Amygdala (tissue), 56 donors: ENCODE data around the gene TMEM221.

Experiments
- DNase-seq, 56 donors: peaks; one replicate each; lab custom pipeline; 2025; lab: John Stamatoyannopoulos, UW

The TMEM221 gene

GRCh38 chr19:17447704-17448130 is 751 bp downstream of the TMEM221 start:
- DNase-seq, result no peak

- DNase-seq, result no peak
Observed at GRCh38 chr19:17445526-17446165, 2.8 kb downstream of the TMEM221 start.

GRCh38 chr19:17441241-17442021 is 7.0 kb downstream of the TMEM221 start:
- peak in 5 of 56 donors; percentile 3 to 23 (median 6) for DNase-seq

GRCh38 chr19:17436874-17437267 is 11.6 kb downstream of the TMEM221 start:
- DNase-seq, result no peak

GRCh38 chr19:17436094-17436873 is 12.2 kb downstream of the TMEM221 start:
- no peak for DNase-seq

- DNase-seq, result no peak
Observed at GRCh38 chr19:17435218-17435617, 13.2 kb downstream of the TMEM221 start.

GRCh38 chr19:17431417-17431816 is 17.1 kb downstream of the TMEM221 start:
- no peak for DNase-seq

- peak in 1 of 56 donors; percentile 4 for DNase-seq
Observed at GRCh38 chr19:17429641-17430113, 18.8 kb downstream of the TMEM221 start.

GRCh38 chr19:17424743-17425365 is 23.6 kb downstream of the TMEM221 start:
- peak in 20 of 56 donors; percentile 1 to 73 (median 26) for DNase-seq

- no peak for DNase-seq
Observed at GRCh38 chr19:17423429-17424208, 24.8 kb downstream of the TMEM221 start.

- no peak for DNase-seq
Observed at GRCh38 chr19:17421942-17422341, 26.5 kb downstream of the TMEM221 start.

- DNase-seq, result peak in 10 of 56 donors; percentile 4 to 46 (median 18)
Observed at GRCh38 chr19:17420475-17420924, 28.0 kb downstream of the TMEM221 start.

- DNase-seq, result peak; percentile 85 to 99 (median 96)
Observed at GRCh38 chr19:17419621-17420474, 28.6 kb downstream of the TMEM221 start, which contains the start of gene MVB12A. Gene MVB12A, plus strand, starts transcription at chr19:17420047. Its CDS starts 89 bp downstream, at chr19:17420136.

- DNase-seq, result no peak
Observed at GRCh38 chr19:17419154-17419620, 29.3 kb downstream of the TMEM221 start.

- no peak for DNase-seq
Observed at GRCh38 chr19:17418710-17419109, 29.8 kb downstream of the TMEM221 start.

GRCh38 chr19:17415121-17415520 is 33.3 kb downstream of the TMEM221 start:
- no peak for DNase-seq

GRCh38 chr19:17414097-17414496 is 34.4 kb downstream of the TMEM221 start:
- DNase-seq, result no peak

GRCh38 chr19:17411801-17412200 is 36.7 kb downstream of the TMEM221 start:
- DNase-seq, result no peak
